Endothelial cell of coronary artery (primary cell): ENCODE data around the gene SLC20A1. TPM values are rescaled to one million over a fixed set of nuclear protein-coding genes. Genes with fewer than 3 reads are reported as not detected.

Experiments
- total RNA-seq: library from RNA; depleted of rRNA; stranded (reverse); fragments of >200 nt; gene quantifications from 2 replicates; pipeline ENCODE4 v1.2.3, GENCODE V29; 2014

The SLC20A1 gene, protein sequence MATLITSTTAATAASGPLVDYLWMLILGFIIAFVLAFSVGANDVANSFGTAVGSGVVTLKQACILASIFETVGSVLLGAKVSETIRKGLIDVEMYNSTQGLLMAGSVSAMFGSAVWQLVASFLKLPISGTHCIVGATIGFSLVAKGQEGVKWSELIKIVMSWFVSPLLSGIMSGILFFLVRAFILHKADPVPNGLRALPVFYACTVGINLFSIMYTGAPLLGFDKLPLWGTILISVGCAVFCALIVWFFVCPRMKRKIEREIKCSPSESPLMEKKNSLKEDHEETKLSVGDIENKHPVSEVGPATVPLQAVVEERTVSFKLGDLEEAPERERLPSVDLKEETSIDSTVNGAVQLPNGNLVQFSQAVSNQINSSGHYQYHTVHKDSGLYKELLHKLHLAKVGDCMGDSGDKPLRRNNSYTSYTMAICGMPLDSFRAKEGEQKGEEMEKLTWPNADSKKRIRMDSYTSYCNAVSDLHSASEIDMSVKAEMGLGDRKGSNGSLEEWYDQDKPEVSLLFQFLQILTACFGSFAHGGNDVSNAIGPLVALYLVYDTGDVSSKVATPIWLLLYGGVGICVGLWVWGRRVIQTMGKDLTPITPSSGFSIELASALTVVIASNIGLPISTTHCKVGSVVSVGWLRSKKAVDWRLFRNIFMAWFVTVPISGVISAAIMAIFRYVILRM
- 69.8 and 85.7 TPM in 2 replicates for total RNA-seq

DNA sequence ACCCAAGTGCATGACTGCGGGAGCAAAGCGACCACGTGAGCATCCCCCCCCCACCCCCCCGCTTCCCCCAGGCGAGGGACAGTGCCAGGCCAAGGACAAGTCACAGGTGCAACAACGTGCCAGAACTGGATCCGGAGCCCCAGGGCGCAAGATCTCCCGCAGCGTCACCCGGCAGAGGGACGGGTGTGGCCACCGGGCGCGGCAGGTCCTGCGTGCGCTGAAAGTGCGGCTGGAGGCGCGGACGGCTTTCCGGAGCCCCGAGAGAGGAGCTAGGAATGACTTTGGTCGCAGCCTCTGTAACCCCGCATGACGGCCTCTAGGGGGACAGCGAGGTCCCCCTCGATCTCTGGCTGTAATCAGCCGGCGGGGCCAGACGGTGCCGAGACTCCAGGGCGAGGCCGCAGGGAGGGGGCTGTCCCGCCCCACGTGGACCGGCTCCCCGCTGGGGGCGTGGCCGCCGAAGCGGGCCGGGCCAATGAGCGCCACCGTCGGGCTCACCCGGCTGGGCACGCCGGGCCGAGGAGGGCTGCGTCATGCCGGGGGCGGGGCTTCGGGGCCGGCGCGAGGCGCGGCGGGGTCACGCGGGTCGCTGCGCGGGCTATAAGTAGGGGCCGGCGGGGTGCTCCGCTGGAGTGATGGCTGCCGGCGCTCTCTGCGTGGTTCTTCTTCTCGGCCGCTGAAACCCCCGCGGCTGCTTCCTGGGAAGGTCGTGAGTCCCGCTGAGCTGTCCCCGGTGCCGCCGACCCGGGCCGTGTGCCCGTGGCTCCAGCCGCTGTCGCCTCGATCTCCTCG lies at the start of gene SLC20A1:
SLC20A1 (plus strand) TSS at position 630 of the 792 bp plus-strand sequence. CDS start 890 bp downstream, outside the sequence.

Other genes starting within 250 kb of the SLC20A1 start
- 10.2 and 21.5 TPM in 2 replicates for gene RGPD8, start 212.3 kb upstream of the SLC20A1 start, total RNA-seq
- gene TTL, start 163.8 kb upstream of the SLC20A1 start, total RNA-seq = 43.1 and 46.1 TPM in 2 replicates
- 20.6 and 22.1 TPM in 2 replicates for gene POLR1B, start 103.5 kb upstream of the SLC20A1 start, total RNA-seq
- gene CHCHD5, start 61.3 kb upstream of the SLC20A1 start, total RNA-seq = 6.8 and 7.1 TPM in 2 replicates
- not detected in 2 replicates for gene NT5DC4, start 75.1 kb downstream of the SLC20A1 start, total RNA-seq
- 3.0 and 6.8 TPM in 2 replicates for gene CKAP2L, start 118.7 kb downstream of the SLC20A1 start, total RNA-seq
- 0.75 and 1.8 TPM in 2 replicates for gene IL1A, start 138.6 kb downstream of the SLC20A1 start, total RNA-seq
- 8.2 TPM in 1 of 2 replicates, not detected in the other for gene IL1B, start 190.8 kb downstream of the SLC20A1 start, total RNA-seq